ENCODE measurements around the gene B4GAT1. TPM values are rescaled to one million over a fixed set of nuclear protein-coding genes. Genes with fewer than 3 reads are reported as not detected.
"Not testable (repeated sequence)": the region's sequence is repeated elsewhere in the genome, so short reads cannot be mapped to it uniquely, and the experiment has no call there.

B4GAT1 gene
- total RNA-seq, 1 donor from 2014 or later: 40.8 TPM

GRCh38 chr11:66322732-66323427, 24.5 kb downstream of the B4GAT1 start:
- no peak for DNase-seq

- DNase-seq: no peak
Measured at GRCh38 chr11:66321606-66322005, 25.8 kb downstream of the B4GAT1 start.

- not testable (repeated sequence) for DNase-seq
Measured at GRCh38 chr11:66320748-66321147, 26.7 kb downstream of the B4GAT1 start.

GRCh38 chr11:66320289-66320688, 27.1 kb downstream of the B4GAT1 start:
- not testable (repeated sequence) for DNase-seq

GRCh38 chr11:66318600-66318970, 28.8 kb downstream of the B4GAT1 start:
- no peak for DNase-seq

GRCh38 chr11:66317723-66318599, 29.5 kb downstream of the B4GAT1 start:
- peak; percentile 63 for DNase-seq

- DNase-seq: peak; percentile 67
Measured at GRCh38 chr11:66317322-66317722, 30.1 kb downstream of the B4GAT1 start.

- DNase-seq: peak; percentile 88
Measured at GRCh38 chr11:66316849-66317251, 30.6 kb downstream of the B4GAT1 start, which contains the start of gene CD248. Gene CD248, minus strand, starts transcription at chr11:66317044. Its CDS starts 17 bp downstream, at chr11:66317027.

DNA sequence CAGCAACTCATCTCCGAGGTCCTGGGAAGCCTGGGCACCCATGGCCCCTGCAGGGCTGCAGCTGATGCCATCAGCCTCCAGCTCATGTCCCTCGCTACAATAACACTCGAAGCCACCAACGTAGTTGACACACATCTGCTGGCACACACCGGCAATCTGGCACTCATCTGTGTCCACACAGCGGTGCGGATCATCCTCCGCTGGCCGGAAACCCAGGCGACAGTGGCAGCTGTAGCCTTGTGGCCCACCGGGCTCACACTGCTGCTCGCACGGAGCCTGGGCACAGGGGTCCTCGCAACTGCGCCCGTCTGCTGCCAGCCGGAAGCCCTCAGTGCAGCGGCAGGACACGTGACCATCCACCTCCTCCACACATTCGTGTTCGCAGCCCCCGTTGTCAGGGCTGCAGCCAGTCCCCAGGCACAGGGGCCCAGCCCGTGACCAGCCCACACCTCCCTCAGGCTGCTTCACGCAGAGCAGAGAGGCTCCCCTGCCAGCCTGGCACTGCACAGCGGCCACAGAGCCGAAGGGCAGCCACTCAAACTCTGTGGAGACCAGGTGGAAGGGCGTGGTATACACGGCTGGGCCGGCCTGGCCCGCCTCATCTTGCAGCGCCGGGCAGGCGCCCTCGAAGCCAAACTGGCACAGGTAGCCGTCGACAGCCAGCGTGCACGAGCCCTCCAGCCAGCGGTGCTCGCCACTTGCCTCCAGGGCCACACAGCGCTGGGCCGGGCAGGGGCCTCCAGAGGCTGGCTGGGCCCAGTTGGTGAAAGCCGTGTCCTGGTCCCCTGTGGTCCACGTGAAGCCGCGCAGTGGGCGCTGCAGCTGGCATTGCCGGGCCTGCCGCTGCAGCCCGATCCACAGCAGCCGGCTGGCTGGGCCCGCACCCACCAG, 31.3 kb downstream of the B4GAT1 start:
- DNase-seq: no peak

GRCh38 chr11:66315498-66315885, 31.9 kb downstream of the B4GAT1 start:
- no peak for DNase-seq

- no peak for DNase-seq
Measured at GRCh38 chr11:66314561-66315497, 32.6 kb downstream of the B4GAT1 start.

- no peak for DNase-seq
Measured at GRCh38 chr11:66314186-66314501, 33.3 kb downstream of the B4GAT1 start.

- peak; percentile 86 for DNase-seq
Measured at GRCh38 chr11:66313321-66314185, 33.9 kb downstream of the B4GAT1 start.

DNA sequence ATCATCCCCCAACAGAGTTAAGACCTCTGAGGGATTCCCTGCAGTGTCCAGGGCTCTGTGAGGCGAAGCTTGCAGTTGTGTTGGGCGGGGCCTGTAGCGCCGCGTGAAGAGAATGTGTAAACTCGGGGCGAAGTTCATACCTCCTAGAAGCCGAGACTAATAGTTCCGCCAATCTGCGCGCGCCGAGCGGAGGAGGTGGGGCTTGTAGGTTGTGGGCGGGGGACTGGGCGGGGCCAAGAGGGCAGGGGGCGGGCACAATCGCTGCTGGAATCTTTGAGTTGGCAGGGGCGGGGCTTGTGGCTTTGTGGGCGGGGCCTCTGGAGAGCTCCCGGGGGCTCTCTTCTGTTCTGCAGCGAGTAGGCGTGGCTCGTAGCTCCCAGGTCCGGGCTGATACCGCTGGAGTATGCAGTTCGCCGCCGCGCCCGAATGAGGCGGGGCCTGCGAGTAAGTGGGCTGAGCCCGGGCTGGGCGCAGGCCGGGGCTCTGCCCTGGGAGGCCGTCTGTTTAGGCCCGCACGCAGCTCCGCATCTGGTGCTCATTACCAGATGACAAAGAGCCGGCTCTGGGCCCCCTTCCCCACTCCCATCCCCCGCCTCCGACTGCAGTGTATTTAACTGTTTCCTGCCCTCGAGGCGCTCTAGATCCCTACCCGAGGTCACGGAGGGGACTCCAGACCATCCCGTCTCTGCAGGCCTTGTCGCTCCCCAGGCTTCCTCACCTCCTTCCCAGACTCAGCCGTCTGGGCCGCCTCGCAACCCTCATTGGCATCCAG, 34.7 kb downstream of the B4GAT1 start:
- peak; percentile 98 for DNase-seq

DNA sequence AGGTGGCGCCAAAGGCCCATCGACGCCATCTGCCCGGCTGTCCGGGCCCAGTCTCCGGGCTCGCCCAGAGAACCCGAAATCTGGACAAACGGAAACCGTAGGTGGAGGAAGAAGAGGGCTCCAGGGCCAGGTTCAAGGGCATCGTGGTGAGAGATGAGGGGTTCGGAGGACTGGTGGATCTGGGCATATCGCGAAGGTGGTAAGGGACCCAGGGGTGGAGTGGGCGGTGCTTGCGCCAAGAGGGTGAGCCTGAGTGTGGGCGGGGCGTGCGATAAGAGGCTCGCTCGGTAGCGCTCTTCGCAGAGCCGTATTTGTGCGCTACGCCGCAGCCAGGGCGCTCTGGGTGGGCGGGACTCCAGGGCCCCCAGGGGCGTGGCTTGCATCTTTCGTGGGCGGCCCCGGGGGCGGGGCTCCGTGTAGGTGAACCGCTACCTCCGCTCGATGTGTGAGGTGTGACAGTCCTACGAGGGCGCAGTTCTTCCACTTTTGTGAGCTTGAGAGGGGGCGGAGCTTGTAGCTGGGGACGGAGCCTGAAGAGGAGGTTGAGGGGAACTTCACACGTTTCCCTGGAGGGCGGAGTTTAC, 35.4 kb downstream of the B4GAT1 start:
- DNase-seq: peak; percentile 94

DNA sequence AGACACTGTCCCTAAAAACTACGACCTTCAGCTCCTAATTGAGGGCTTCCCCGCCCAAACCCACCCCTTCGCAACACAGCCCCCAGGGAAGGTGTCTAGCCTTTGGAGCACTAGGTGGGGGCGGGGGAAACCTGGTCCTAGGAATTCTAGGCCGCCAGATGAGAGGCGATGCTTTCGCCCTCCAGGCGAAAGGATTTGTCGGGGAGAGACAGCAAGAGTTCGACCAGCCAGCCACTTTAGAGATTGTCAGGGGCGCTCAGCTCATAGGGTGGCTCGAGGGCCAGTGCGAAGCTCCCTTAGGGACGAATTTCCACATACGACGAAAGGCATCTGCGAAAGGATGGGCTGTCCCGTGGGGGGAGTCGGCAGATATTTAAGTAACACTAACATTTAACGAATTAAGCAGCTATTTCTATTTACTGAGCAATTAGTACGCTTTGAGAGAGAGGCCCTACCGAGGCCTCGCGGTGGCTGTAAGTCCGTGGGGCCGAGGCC, 35.9 kb downstream of the B4GAT1 start:
- DNase-seq: no peak

- not testable (repeated sequence) for DNase-seq
Measured at GRCh38 chr11:66310803-66311440, 36.5 kb downstream of the B4GAT1 start.

GRCh38 chr11:66310324-66310723, 37.1 kb downstream of the B4GAT1 start:
- DNase-seq: no peak
